ENCODE measurements around the gene CHERP.

- TF ChIP-seq, protein P1, sequence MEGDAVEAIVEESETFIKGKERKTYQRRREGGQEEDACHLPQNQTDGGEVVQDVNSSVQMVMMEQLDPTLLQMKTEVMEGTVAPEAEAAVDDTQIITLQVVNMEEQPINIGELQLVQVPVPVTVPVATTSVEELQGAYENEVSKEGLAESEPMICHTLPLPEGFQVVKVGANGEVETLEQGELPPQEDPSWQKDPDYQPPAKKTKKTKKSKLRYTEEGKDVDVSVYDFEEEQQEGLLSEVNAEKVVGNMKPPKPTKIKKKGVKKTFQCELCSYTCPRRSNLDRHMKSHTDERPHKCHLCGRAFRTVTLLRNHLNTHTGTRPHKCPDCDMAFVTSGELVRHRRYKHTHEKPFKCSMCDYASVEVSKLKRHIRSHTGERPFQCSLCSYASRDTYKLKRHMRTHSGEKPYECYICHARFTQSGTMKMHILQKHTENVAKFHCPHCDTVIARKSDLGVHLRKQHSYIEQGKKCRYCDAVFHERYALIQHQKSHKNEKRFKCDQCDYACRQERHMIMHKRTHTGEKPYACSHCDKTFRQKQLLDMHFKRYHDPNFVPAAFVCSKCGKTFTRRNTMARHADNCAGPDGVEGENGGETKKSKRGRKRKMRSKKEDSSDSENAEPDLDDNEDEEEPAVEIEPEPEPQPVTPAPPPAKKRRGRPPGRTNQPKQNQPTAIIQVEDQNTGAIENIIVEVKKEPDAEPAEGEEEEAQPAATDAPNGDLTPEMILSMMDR (IDR thresholded peaks at IDR 0.05), result no peak
- no peak for TF ChIP-seq POLR2A (IDR thresholded peaks at IDR 0.05)
These were observed 45.9 kb upstream of the CHERP start for GRCh38 chr19:16587833-16588823.
